Measurements from ENCODE around the gene HOXC12.

HOXC12 gene

DNA sequence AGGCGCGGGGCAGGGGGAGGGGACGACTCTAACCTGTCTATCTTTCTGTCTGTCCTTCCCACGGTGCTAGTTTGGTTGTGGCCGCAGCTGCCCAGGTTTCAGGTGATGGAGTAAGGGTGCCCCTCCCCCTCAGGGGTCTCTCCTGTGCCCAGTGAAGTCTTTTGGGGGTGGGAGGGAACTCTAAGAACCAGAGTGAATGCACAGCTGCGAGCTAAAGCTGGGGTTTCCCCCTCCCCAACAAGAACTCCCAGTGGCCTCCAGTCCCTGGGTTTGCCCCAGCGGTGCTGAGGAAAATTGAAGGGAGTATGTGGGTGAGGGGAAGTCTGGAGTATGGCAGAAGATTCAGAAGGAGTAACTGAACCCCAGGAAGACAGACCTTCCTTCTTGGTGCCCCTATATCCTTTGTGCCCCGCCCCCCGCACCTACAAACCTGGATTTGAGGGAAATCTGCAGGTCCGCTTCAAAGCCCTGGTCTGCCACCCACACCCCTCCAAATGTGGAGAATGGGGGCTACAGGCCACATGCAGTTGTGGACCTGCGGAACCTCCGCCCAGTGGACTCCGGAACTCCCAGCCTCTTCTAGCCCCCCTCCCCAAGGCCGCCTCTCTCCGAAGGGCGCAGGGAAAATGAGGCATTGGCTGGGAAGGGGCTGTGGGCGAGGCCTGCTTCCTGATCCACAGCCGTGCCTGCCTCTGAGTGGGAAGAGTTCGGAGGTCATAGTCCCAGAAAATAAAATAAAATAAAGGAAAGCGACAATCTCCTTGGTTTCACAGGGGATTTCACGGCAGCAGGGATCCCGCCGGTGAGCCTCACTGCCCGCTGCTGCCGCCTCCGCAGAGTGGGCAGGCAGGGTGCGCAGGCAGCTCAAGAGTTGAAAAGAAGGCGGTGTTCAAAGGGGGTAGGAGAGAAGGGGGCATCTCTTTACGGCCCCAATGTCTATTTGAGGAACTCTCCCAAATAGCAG, 41.8 kb downstream of the HOXC12 start:
- H3K4me3 ChIP-seq (ENCODE audit: control insufficient read depth, low read depth, low read length) = peak overlapping the region; percentile 49
- TF ChIP-seq, protein P1, sequence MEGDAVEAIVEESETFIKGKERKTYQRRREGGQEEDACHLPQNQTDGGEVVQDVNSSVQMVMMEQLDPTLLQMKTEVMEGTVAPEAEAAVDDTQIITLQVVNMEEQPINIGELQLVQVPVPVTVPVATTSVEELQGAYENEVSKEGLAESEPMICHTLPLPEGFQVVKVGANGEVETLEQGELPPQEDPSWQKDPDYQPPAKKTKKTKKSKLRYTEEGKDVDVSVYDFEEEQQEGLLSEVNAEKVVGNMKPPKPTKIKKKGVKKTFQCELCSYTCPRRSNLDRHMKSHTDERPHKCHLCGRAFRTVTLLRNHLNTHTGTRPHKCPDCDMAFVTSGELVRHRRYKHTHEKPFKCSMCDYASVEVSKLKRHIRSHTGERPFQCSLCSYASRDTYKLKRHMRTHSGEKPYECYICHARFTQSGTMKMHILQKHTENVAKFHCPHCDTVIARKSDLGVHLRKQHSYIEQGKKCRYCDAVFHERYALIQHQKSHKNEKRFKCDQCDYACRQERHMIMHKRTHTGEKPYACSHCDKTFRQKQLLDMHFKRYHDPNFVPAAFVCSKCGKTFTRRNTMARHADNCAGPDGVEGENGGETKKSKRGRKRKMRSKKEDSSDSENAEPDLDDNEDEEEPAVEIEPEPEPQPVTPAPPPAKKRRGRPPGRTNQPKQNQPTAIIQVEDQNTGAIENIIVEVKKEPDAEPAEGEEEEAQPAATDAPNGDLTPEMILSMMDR (conservative IDR thresholded peaks at IDR 0.05; ENCODE audit: control insufficient read depth, insufficient read depth, low read depth, low read length) = no peak
- no peak for DNase-seq (ENCODE audit: low read depth)

GRCh38 chr12:53997204-53998109, 42.8 kb downstream of the HOXC12 start:
- peak overlapping the region; percentile 3 for H3K4me3 ChIP-seq (ENCODE audit: control insufficient read depth, low read depth, low read length)
- no peak for DNase-seq (ENCODE audit: low read depth)
- TF ChIP-seq, protein P1 (conservative IDR thresholded peaks at IDR 0.05; ENCODE audit: control insufficient read depth, insufficient read depth, low read depth, low read length) = no peak

DNA sequence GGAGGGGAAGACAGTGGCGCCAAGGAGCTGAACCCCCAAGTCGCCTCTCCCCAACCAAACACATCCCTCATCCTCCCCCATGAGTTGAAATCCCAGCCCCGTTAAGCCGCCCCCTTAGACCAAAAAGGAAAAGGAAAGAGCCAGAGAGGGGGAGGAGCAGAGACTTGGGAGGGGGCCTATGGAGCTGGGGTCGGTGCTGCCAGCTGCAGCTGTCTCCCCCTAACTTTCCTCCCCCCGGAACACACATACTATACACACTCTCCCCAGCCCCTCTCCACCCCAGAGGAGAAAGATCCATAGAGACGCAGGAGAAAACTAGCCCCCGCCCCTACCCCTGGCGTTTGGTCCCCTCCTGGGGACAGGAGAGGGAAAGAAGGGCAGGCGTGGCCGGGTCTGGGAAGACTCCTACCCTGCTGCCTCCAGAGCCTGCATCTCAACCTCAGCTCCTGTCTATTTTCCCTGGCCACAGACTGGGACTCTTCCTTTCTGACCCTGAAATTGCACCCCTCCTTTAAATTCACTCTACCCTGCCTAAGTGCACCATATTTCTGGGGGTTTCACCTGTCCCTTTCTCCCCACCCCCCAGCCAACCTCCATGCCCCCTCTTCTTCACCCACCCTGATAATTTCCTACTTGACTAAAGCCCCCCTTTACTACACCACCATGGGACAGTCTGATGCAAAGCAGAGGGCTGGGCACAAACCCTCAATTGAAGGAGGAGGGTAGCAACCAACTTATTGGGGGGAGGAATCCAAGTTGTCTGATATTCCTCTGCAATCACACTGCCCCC, 43.6 kb downstream of the HOXC12 start:
- DNase-seq (ENCODE audit: low read depth) = no peak
- TF ChIP-seq, protein P1 (conservative IDR thresholded peaks at IDR 0.05; ENCODE audit: control insufficient read depth, insufficient read depth, low read depth, low read length) = no peak
- peak overlapping the region; percentile 84 for H3K4me3 ChIP-seq (ENCODE audit: control insufficient read depth, low read depth, low read length)

DNA sequence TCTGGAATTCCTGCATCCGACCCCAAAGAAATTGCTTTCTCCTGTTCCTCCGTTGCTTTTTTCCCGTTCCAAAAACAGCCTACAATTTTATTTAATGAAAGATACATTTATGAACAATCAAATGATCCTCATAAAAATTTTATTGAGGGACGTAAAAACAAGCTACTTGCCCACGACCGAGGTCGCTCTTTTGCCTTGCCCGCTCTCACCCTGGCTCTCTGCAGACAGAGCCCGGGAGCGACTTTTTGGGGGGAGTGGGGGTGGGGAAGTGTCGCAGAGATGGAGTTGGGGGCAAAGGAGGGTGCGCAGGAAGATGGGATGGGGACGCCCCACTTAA, 44.2 kb downstream of the HOXC12 start:
- H3K4me3 ChIP-seq (ENCODE audit: control insufficient read depth, low read depth, low read length) = peak overlapping the region; percentile 84
- no peak for DNase-seq (ENCODE audit: low read depth)
- TF ChIP-seq, protein P1 (conservative IDR thresholded peaks at IDR 0.05; ENCODE audit: control insufficient read depth, insufficient read depth, low read depth, low read length) = no peak

DNA sequence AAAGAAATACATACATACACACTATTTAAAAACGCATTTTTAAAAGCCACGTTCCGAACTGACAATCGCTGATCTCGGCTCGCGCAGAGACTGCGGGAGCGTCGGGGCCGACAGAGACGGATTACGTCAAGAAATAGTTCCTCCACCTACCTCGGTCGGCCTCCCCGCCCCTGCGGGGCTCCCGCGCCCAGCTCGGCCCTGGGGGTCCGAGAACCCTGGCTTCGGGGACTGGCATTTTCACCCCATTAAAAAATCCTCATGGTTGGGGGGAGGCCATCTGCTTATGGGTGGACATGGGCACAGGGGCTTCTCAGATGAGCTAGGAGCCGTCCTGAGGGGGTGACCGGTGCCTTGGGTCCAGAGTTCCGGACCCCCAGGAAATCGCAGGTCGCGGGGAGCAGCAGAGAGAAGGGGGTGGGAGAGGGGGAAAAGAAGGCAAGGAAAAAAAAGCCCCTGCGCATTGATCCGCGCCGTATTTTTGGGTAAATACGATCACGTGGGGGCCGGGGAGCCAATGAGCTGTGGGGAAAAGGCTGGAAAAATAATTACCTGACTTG, 44.9 kb downstream of the HOXC12 start:
- DNase-seq (ENCODE audit: low read depth) = peak; percentile 89
- peak overlapping the region; percentile 84 for H3K4me3 ChIP-seq (ENCODE audit: control insufficient read depth, low read depth, low read length)
- TF ChIP-seq, protein P1 (conservative IDR thresholded peaks at IDR 0.05; ENCODE audit: control insufficient read depth, insufficient read depth, low read depth, low read length) = no peak

All from fibroblast of mammary gland (primary cell).